Lower leg skin (tissue), 3 donors: Measurements from ENCODE around the gene GAD2.

Experiments
- CTCF ChIP-seq, 3 donors: fragments of 450-650 bp; IDR thresholded peaks; one replicate each; pipeline ENCODE4 v1.5.1; 2016; ENCODE audit warnings: antibody characterized with exemption in 3 of 3, mild to moderate bottlenecking in 3 of 3, moderate library complexity in 2 of 3
- POLR2A ChIP-seq, 2 donors: fragments of 450-650 bp; IDR thresholded peaks; one replicate each; pipeline ENCODE4 v1.6.1; 2016 to 2017; ENCODE audit warnings: antibody characterized with exemption in 2 of 2, mild to moderate bottlenecking in 1 of 2, moderate library complexity in 1 of 2

GRCh38 chr10:26314265-26315013, 97.9 kb downstream of the GAD2 start:
- no peak for TF ChIP-seq POLR2A (IDR thresholded peaks at IDR 0.05)
- TF ChIP-seq CTCF (IDR thresholded peaks at IDR 0.05), result no peak
